ENCODE data around the gene GTF3C1.

Gene GTF3C1

DNA sequence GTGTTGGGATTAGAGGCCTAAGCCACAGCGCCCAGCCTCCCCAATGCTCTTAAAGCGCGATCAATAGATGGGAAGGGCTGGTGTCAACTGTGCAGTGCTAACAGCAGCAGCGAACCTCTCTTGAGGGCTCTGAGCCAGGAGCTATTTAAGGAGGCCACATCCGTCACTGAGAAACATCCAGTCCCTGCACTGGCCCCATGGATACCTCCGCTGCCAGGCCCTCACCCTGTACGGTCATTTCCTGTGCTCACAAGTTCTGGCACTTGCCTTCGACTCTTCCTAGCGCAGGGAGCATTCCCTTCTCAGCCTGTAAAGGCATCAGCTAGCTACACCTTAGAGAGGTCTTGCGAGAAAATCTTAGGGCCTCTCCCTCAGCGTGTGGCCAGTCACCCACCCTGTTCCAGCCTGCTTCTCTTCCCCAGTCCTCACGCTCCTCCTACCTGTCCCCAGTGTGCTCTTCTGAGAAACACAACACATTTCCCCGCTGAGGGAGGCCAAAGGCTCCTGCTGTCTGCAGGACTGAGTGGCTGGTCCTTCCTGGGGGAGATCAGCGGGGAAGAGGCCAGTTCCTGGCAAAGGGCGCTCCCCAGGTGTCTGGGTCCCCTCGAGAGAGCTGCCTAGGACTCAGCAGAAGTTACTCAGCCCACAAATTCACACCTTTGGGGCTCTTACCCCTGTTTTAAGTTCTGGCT lies 28.6 kb downstream of the GTF3C1 start:
- DNase-seq (ENCODE audit: low read depth, low spot score): no peak

DNA sequence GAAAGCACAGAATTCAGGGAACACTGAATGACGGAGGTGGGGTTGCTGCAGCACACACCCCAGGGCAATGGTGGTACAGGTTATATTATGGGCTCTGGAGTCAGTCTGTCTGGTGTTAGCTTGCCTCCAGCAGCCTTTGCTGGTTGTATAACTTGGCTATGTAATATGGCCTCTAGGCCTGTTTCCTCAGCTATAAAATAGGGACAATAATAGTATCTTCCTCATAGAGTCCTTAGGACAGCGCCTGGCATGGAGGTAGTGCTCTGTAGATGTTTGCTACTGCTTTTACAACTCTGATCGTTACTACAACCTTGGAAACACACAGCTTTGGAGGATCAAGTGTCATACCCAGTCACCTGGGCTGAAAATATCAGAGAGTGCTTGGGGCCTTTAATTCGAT lies 31.5 kb downstream of the GTF3C1 start:
- DNase-seq (ENCODE audit: low read depth, low spot score): no peak

GRCh38 chr16:27517664-27518063 lies 32.0 kb downstream of the GTF3C1 start:
- no peak for DNase-seq (ENCODE audit: low read depth, low spot score)

- DNase-seq (ENCODE audit: low read depth, low spot score): no peak
Observed at GRCh38 chr16:27516365-27516764, 33.3 kb downstream of the GTF3C1 start.

- DNase-seq (ENCODE audit: low read depth, low spot score): no peak
Observed at GRCh38 chr16:27515874-27516353, 33.8 kb downstream of the GTF3C1 start.

DNA sequence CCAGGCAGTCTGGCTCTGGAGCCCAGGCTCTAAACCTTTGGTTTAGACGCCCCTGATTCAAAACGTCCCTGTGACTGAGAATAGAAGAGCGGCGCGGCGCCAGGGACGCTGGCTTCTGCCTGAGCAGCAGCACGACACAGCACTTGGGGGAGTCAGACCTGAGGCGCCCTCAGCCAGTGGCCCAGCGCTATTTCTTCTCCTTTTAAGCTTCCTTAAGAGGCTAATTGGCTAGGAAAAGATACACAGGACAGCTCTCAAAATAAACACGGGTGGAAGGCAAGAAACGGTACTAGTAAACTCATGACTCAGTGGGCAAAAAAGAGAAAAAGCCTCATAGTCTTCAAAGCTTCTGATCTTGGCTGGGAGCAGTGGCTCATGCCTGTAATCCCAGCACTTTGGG lies 34.9 kb downstream of the GTF3C1 start:
- DNase-seq (ENCODE audit: low read depth, low spot score): no peak

GRCh38 chr16:27511657-27512448 lies 37.9 kb downstream of the GTF3C1 start:
- no peak for DNase-seq (ENCODE audit: low read depth, low spot score)

DNA sequence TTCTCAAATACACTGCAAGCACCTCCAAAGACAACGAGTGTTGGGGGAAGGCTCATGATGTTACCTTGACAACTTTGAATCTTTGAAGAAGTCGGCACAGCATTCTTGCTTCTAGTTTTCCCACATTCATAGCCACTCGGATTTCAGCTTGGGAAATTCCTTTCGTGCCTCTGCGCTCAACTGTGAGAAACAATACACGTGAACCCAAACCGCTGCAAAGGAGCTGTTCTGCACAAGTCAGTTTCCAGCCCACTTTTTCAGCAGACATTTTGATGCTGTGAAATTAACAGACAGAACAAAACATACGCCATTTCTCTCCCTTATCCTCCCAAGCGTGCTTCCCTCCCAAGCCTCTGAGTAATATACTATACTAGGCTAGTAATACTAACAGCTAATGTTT lies 41.2 kb downstream of the GTF3C1 start:
- no peak for DNase-seq (ENCODE audit: low read depth, low spot score)

- DNase-seq (ENCODE audit: low read depth, low spot score): no peak
Observed at GRCh38 chr16:27506771-27507170, 42.9 kb downstream of the GTF3C1 start.

DNA sequence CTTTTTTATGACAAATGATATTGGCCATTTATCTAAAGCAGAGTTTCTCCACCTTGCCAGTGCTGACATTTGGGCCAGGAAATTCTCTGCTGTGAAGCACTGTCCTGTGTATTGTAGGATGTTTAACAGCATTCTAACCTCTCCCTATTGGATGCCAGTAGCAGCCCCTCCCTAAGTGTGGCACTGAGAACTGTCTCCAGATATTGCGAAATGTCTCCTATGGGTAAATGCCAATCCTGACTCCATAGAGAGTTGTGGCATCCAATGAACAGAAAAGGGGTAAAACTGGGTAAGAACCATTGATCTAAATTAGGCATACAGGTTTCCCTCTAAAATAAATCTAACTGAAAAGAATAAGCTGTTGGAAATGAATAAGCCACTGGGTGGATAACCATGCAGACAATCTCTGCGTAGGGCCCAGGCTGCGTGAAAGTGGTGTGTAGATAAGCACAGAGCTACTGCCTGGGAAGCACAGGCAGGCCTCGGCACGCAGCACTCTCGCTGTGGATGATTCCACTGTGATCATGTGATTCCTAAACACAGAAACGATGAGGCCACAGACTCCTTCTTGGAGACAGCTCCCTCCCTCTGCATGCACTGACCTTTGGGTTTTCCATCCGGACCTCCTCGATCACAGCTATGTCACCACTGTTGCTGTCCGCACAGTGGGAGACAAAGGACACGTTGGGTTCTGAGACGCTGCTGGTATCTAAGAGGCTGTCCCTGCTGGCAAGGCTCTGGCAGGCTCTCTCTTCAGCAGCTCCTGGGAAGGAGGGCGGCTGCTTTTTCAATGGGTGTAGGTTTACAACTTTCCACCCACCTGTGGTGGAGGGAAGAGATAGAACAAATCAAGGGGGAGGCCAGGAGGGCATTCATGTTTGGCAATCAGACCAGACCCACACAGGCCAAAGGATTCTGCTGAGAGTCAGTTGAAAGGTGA lies 44.1 kb downstream of the GTF3C1 start:
- DNase-seq (ENCODE audit: low read depth, low spot score): no peak

GRCh38 chr16:27503662-27504061 lies 46.1 kb downstream of the GTF3C1 start:
- no peak for DNase-seq (ENCODE audit: low read depth, low spot score)

DNA sequence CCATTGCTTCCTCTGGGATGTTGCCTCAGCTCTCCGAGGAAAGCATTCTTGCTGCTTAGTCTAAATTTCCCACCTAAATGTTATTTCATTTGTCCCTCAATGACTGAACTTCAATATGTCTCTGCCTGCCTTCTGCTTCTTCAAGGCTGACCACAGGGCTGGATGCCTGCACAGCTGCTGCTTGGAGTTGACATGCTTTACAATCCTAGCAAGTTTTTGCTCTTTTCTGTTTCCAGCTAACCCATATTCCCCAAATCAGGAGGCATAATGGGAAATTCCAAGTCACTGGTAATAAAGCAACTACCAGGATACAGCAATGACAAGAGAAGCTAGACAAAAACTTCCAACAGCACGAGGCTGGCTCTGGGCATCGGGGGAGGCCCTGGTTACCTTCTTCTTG lies 48.9 kb downstream of the GTF3C1 start:
- DNase-seq (ENCODE audit: low read depth, low spot score): no peak

- DNase-seq (ENCODE audit: low read depth, low spot score): no peak
Observed at GRCh38 chr16:27499659-27500055, 50.1 kb downstream of the GTF3C1 start.

DNA sequence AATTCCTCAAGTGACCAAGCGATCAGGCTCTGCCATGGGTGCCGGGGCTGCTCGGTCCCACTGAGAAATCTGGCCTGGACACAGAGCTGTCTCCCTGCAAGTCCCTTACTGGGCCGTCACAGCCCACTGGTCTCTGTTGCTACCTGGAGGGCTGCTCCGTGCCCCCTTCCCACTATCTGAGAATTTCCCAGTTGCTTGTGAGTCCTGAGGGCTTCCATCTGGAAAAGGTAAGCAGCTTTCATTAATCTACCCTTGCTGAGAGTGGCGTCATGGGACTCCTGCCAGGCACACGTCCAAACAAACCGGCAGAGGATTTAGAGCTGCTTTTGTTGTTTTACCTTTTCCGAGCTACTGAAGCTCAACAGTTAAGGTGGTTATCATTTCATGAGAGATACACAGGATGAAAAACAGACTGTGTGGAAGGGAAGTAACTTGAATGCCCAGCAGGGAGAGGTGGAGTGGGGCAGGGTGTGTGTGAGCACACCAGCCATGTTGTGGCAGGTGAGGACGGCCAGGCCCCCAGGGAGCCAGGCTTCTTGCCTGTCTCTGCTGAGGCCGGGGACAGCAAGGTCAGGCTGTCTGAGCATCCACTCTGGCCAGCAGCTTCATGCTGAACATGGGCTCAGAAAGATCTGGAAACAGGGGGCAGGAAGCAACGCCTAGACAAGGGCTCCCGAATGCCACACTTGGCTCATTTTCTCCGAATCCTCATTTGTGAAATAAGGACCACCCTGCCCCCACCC lies 50.6 kb downstream of the GTF3C1 start:
- no peak for DNase-seq (ENCODE audit: low read depth, low spot score)

GRCh38 chr16:27498031-27498825 lies 51.5 kb downstream of the GTF3C1 start:
- no peak for DNase-seq (ENCODE audit: low read depth, low spot score)

DNA sequence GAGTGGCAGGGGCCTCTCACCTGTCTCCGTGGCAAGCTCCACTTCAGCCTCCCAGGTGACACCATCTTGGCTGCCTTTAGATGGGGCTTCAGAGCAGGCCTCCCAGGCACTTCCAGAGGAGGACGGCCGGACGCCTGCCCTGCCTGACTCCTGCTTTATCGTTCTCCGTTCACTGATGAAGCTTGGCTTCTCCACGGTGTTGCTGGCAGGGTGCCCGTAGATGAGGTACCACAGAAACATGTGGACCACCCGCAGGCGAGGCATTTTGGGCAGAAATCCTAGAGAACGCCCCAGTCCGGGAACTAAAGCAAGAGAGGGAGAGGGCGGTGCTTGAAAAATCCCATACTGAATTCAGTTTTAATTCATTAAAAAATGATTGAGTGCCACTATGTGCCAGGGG lies 54.5 kb downstream of the GTF3C1 start:
- DNase-seq (ENCODE audit: low read depth, low spot score): no peak

GRCh38 chr16:27492588-27492979 lies 57.1 kb downstream of the GTF3C1 start:
- DNase-seq (ENCODE audit: low read depth, low spot score): no peak

DNA sequence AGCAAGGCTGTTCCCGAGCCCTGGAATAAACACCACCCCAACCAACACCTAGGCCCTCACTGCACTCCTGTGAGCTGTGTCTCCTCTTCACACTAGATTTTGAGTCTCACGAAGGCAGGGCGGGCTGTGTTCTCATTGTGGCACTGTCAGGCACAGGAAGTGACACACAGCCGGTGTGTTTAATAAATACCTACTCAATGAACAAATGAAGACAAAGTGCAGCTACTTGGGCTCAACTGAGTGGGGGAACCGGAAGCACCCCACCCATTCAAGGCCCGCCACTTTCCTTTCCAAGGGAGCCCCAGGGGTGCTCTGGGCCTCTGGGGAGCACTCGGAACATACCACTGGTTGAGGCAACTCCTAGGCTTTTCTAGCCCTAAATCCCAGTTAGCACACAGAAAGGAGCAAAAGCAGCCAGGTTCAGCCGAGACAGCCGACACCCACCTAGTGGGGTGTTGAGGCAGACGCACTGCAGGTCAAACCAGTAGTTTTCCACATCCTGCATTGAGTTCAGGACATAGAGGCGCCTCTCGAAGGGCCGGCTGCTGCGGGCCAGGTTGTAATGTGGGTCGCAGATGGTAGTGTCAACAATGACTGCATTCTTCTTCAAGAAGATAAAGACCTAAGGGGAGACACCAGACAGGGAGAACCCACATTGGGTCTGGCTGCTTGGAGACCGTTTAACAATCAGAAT lies 57.7 kb downstream of the GTF3C1 start:
- no peak for DNase-seq (ENCODE audit: low read depth, low spot score)

GRCh38 chr16:27489906-27490305 lies 59.8 kb downstream of the GTF3C1 start:
- DNase-seq (ENCODE audit: low read depth, low spot score): no peak

- no peak for DNase-seq (ENCODE audit: low read depth, low spot score)
Observed at GRCh38 chr16:27489421-27489820, 60.3 kb downstream of the GTF3C1 start.
